NB4 (cell line): ENCODE measurements around the gene DLG4.

Source experiments
- MYC ChIP-seq: IDR thresholded peaks from 2 replicates; pipeline ENCODE4 v1.6.1; 2011; ENCODE audit warnings: low read depth, low read length
- POLR2A ChIP-seq: IDR thresholded peaks from 2 replicates; pipeline ENCODE4 v1.6.1; 2011; ENCODE audit warnings: mild to moderate bottlenecking; ENCODE audit not compliant: insufficient read length; ENCODE audit errors: extremely low read depth
- TF ChIP-seq, protein P1 (sequence below): IDR thresholded peaks from one replicate; pipeline ENCODE4 v1.5.1; 2012; ENCODE audit warnings: low read depth, low read length
- TF ChIP-seq, protein P2 (sequence below): IDR thresholded peaks from 2 replicates; pipeline ENCODE4 v1.6.1; 2011; ENCODE audit warnings: low read depth, low read length

DNA sequence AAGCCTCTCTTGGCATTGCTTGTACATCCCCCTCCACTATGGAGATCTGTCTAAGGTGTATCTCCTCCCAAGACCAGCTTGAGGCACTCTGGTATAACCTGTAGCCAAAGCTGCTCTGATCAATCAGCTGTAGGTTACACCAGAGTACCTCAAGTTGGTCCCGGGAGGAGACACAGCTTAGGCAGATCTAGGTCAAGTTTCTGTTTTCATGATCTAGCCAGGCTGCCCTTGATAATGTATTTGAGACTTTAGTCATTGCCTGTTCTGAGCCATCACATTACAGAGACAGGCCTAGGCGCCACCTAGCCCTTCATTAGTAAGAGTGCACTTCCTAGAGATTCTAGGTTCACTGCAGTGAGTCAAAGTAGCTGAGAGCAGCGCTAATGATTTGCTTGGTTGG is 71.9 kb downstream of the DLG4 start:
- TF ChIP-seq, protein P1, sequence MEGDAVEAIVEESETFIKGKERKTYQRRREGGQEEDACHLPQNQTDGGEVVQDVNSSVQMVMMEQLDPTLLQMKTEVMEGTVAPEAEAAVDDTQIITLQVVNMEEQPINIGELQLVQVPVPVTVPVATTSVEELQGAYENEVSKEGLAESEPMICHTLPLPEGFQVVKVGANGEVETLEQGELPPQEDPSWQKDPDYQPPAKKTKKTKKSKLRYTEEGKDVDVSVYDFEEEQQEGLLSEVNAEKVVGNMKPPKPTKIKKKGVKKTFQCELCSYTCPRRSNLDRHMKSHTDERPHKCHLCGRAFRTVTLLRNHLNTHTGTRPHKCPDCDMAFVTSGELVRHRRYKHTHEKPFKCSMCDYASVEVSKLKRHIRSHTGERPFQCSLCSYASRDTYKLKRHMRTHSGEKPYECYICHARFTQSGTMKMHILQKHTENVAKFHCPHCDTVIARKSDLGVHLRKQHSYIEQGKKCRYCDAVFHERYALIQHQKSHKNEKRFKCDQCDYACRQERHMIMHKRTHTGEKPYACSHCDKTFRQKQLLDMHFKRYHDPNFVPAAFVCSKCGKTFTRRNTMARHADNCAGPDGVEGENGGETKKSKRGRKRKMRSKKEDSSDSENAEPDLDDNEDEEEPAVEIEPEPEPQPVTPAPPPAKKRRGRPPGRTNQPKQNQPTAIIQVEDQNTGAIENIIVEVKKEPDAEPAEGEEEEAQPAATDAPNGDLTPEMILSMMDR, result no peak
- no peak for TF ChIP-seq POLR2A
- no peak for TF ChIP-seq MYC
- TF ChIP-seq, protein P2, sequence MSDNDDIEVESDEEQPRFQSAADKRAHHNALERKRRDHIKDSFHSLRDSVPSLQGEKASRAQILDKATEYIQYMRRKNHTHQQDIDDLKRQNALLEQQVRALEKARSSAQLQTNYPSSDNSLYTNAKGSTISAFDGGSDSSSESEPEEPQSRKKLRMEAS, result no peak
